Stimulated activated CD4-positive, alpha-beta T cell treated with anti-CD3 and anti-CD28 coated beads, Interleukin-15, amount 100 ng/mL, for 1 hour (primary cell): ENCODE data around the gene DMGDH.

Experiments
- DNase-seq, 2 donors: peaks; one replicate each; pipeline ENCODE4 v3.0.0-alpha.2; 2020; ENCODE audit warnings: low read depth in 1 of 2, low spot score in 1 of 2

The DMGDH gene

DNA sequence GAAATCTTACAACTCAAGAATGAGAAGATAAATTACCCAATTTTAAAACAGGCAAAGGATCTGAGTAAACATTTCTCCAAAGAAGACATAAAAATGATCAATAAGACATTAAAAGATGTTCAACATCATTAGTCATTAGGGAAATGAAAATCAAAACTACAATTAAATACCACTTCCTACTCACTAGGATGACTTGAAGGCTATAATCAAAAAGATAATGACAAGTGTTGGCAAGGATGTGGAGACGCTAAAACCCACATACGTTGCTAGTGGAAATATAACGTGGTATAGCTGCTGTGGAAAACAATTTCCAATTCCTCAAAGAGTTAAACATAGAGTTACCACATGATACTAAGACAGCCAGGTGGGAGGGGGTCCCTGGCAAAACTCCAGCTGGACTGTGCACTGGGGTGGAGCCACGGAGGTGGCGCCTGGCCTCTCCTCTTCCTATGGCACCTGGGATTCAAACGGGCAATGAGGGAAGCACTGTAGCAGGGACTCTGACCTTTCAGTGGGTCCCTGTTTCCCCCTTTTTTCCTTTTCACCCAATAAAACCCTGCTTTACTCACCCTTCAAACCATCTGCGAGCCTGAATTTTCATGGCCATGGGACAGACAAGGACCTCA, 90.2 kb downstream of the DMGDH start:
- DNase-seq: no peak

DNA sequence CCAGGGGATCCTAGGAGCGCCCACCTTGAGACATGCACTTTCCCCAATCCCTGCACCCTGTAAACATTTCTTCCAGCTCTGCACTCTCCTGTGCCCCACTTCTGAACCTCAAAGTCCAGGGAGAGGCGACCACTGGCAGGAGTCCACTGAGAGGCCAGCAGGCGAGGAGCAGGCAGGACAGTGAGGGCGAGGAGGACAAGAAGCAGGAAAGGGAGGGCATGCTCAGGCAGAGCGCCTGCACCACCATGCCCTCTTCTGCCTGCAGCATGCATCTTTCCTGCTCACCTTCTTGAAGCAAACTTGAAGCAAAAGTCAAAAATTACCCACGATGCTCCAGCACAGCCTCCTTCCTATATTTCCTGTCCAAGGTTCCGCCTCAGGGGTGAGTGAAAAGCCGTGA, 94.4 kb downstream of the DMGDH start:
- DNase-seq: no peak

DNA sequence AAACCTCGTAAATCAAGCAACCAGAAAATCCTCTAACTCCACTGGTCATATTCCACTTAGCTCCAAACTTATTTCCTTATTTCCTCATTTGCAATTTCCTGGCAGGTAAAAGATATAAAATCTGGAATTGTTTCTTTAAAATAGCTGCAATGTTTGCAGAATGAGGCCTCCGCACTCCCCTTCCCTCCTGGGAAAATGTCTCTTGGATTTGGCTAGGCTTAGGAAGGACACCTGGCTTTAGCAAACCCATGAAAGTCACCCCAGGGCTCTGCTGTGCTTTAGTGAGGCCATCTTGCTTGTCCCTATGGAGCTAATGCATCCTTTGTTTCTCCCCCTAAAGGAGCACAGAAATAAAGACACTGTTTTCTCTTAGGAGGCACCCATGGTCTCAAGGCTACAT, 94.9 kb downstream of the DMGDH start:
- no peak for DNase-seq

DNA sequence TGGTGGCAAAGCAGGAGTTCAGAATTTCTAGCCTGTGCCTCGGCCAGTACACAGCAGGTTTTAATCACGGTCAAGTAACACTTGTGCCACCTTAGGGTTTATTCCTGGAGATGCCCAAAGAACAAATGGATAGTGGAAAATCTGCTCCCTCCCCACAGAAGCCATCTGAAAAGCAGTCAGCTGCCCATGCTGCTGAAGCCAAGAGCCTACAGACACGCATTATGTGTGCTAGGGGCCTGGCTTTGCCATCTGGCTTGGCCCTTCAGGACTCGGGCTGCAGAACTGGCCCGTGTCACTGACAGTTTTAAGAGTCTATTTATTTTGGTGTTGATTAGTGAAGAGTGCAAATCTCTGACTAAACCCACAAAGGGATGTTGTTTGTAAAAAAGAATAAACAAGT, 95.5 kb downstream of the DMGDH start:
- DNase-seq: no peak

DNA sequence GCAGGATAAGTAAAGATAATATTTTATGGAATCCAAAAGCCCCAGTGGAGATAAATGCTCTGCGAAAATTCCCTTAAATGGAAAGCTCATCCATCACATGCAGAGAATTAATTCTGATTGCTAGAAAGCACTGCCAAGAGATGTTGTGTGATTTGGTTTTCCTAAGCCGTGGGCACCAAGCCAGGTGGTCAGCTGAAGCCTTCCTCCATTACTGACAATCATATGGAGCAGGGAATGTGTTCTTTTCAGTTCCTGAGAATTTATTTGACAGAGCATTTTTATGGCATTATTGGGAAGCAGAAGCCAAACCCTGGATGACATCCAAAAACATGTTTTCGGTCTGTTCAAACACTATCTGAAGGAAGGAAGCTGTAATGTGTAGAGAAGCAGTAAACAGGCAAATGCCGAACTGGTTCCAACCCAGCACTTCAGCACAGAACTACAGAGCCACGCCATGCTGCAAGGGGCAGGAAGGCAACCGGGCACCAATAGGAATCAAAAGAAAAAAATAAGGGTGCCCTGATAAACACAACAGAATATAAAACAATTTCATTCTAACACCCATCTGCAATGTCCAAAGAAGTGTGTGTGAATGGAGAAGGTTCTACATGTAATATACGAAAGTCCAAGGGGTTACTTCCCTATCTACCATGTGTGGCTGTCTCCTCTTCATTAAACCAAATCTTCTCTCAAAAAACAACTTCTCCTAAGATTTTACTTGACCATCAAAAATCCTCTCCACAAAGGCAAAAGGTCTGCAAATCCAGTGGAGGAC, 96.6 kb downstream of the DMGDH start:
- DNase-seq: no peak

DNA sequence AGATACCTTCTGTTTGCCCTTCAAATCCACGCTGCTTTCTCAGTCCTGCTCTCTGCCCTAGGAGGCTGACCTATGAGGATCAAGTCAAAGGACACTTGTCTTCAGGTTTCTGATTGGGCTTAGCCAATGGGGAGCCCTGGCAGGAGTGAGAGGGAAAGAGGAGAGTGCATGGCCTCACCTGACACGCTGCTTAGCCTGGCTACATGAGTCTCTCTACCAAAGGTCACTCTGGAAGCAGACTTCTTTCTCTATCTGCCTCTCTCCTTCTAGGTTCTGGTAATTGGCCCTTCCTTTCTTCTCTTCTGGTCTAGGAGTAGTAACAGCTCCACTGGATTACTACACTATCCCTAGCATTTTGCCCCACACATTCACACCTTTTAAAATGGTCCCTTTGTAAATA, 97.5 kb downstream of the DMGDH start:
- DNase-seq: no peak

DNA sequence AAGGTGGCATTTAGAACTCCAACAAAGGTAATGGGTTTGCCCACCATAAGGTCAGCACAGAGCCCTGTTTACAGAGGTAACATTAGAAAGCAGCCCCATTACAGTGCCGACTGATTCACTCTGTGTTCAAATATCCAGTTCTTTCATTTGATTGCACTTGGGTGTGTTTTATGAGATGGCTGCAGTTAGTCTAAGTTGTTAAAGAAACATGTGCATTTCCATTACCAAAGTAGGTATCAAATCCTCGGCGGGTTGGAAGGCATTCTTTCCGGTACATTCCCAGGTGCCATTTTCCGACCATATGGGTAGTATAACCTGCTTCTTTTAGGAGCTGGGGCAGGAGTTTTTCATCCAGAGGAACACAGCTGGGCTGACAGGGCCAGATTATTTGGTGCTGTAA, 100.7 kb downstream of the DMGDH start:
- no peak for DNase-seq

DNA sequence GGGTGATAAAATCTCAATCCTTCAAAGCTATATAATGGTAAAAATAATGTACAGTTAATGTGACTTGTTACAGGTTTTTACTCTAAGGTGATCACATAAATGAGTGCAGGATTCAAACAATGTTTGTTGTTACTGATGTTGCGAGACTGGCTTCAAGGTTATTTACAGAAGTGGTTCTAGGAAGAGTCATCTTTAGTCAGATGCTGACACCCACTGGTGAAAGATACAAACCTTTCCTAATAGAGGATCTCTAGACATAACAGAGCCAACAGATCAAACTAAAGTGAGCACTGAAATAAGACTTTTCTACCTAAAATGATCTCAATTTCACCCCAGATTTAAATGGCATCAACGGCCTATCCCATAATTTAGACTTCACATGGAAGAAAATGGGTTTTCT, 104.6 kb downstream of the DMGDH start:
- no peak for DNase-seq

DNA sequence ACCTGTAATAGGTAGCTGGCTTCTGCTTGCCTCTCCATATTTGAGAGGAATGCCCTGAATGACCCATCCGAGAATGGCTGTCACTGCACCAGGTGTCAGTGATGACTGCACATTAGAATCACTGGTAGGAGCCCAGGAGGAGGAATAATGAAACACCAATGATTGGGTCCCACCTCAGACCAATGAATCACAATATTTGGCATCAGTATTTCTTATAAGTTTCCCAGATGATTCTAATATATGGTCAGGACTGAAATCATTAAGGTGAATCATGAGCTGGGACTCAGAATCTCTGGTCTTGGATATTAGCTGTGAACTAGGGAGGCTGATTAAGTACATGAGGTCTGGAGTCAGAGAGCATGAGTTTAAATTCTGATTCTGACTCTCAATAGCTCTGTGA, 107.7 kb downstream of the DMGDH start:
- DNase-seq: no peak

DNA sequence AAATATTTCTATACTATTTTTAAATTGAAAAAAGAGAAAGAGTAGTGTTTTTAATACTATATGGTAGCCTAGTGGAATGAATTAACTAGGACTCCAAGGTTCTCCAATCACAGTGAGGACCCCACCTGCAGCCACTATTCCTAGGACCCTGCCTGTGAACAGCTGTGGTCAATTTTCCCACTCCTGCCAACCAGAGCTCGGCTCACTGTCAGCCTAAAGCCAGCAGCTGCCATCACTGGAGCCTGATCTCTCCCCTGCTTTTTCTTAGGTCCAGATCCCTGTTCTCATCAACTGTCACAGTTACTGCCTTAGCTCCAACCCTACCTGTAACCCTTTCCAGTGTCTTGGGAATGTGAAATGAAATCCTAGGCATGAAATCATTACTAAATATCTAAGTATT, 109.7 kb downstream of the DMGDH start:
- DNase-seq: no peak

DNA sequence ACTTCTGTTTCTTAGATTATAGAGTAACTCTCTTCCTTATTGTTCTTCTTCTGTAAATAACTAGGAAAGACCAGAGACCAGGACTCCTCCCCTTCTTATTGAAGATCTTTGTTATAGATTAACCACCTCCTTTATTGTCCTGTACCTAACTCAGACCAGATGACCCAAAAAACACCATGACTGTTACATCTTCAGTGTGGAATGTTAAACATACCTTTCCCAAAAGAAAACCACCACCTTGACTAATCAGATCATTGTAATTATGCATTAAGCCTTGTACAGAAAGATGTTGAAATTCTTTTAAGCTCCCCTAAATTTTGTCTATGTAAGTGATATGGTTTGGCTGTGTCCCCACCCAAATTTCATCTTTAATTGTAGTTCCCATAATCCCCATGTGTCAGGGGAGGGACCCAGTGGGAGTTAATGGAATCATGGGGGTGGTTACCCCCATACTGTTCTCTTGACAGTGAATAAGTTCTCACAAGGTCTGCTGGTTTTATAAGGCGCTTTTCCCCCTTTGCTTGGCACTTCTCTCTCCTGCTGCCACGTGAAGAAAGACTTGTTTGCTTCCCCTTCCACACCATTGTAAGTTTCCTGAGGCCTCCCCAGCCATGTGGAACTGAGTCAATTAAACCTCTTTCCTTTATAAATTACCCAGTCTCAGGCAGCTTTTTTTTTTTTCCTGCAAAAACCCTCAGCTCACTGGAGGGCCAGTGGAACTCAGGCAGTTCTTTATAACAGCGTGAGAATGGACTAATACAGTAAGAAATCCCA, 110.6 kb downstream of the DMGDH start:
- no peak for DNase-seq

DNA sequence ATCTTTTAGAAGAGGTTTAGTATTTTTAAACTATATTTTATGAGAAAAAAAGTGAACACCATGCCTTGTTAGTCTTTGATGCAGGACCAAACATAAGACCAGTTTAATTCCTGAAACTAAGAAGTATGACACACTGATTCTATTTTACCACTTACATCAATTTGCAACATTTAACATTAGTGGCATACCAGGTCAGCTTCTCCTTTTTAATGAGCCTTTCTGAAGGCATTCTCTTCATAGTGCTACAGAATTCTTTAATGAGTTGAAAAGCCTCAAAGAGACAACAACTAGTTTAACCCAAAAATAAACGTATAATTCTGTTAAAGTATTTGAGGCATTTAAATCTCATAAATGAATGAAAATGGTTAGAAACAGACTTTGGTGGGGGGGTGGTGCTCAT, 112.6 kb downstream of the DMGDH start:
- no peak for DNase-seq

DNA sequence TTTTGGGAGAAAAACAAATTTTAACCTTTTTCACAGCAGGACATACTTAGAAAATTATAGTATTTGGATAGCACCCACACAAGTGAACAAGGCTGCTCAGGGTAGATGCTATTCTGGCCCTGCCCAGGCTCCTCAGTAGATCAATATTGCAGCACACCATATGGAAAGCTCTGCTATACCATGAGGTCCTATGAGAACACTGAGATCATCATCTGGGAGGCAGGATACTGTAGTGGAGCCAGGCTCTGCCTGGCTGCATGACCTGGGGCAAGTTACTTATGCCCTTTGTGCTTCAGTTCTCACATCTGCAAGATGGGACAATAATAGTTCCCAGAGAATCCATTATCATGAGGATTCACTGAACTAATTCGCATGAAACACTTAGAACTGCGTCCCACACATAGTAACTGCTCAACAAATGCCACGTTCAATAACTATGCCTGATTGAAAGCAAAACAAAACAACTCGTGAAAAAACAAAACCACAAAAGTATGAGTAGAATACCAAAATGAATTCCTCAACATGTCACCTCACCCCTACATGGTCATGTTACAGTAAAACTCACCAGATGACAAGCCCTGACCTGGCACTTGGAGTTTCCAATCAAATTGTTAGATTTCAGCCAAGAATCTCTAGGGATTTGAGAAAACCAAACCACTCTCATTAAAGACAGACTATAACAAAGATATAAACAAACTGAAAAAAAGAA, 116.2 kb downstream of the DMGDH start:
- DNase-seq: no peak
